Stimulated activated memory B cell treated with anti-CD40 and anti-IgM and Interleukin-4, amounts not matched to agents 10 μg/mL and 1 μg/mL and 100 μg/mL, for 72 hours (primary cell): Measurements from ENCODE around the gene PARS2.
"Not testable (repeated sequence)": the region's sequence is repeated elsewhere in the genome, so short reads cannot be mapped to it uniquely, and the experiment has no call there.

Experiments
- ATAC-seq: fragments of 150-1000 bp; cut with Tn5 transposase; 2 replicates; pipeline ENCODE4 v1.10.0; 2021
- H3K27ac Mint-ChIP-seq: one replicate; pipeline ENCODE4 v1.8.0; 2022; ENCODE audit warnings: mild to moderate bottlenecking, mixed read lengths
- H3K27me3 Mint-ChIP-seq: one replicate; pipeline ENCODE4 v1.8.0; 2022; ENCODE audit warnings: mixed read lengths
- H3K36me3 Mint-ChIP-seq: one replicate; pipeline ENCODE4 v1.8.0; 2022; ENCODE audit warnings: mixed read lengths
- H3K4me1 Mint-ChIP-seq: one replicate; pipeline ENCODE4 v1.8.0; 2022; ENCODE audit warnings: mixed read lengths
- H3K4me3 Mint-ChIP-seq: one replicate; pipeline ENCODE4 v1.8.0; 2022; ENCODE audit warnings: mild to moderate bottlenecking, moderate library complexity, mixed read lengths
- H3K9me3 Mint-ChIP-seq: one replicate; pipeline ENCODE4 v1.8.0; 2022; ENCODE audit warnings: mixed read lengths

PARS2 gene

GRCh38 chr1:54788459-54788858, 24.1 kb upstream of the PARS2 start:
- Mint-ChIP-seq H3K4me3 (no peak overlapping the region), H3K9me3 (no peaks in the 10 kb centered on the region), H3K27me3 (no peaks in the 10 kb centered on the region), H3K27ac (no peak overlapping the region), H3K36me3 (peaks cover 37% of the 10 kb centered on the region), H3K4me1 (no peaks in the 10 kb centered on the region)
- no peak for ATAC-seq

GRCh38 chr1:54787604-54788003, 23.3 kb upstream of the PARS2 start:
- H3K36me3 Mint-ChIP-seq, result peaks cover 41% of the 10 kb centered on the region
- H3K4me3 Mint-ChIP-seq, result no peak overlapping the region
- no peak overlapping the region for H3K27ac Mint-ChIP-seq
- no peak for ATAC-seq
- H3K27me3 Mint-ChIP-seq, result no peaks in the 10 kb centered on the region
- H3K4me1 Mint-ChIP-seq, result no peaks in the 10 kb centered on the region
- no peaks in the 10 kb centered on the region for H3K9me3 Mint-ChIP-seq

GRCh38 chr1:54786778-54787177, 22.5 kb upstream of the PARS2 start:
- Mint-ChIP-seq H3K27me3 (no peaks in the 10 kb centered on the region), H3K9me3 (no peaks in the 10 kb centered on the region), H3K4me3 (no peak overlapping the region), H3K27ac (no peak overlapping the region), H3K36me3 (peaks cover 36% of the 10 kb centered on the region), H3K4me1 (no peaks in the 10 kb centered on the region)
- no peak for ATAC-seq

- Mint-ChIP-seq H3K27ac (no peak overlapping the region), H3K9me3 (no peaks in the 10 kb centered on the region), H3K36me3 (peaks cover 35% of the 10 kb centered on the region), H3K4me1 (no peaks in the 10 kb centered on the region), H3K4me3 (no peak overlapping the region), H3K27me3 (no peaks in the 10 kb centered on the region)
- no peak for ATAC-seq
Measured at GRCh38 chr1:54784066-54784465, 19.7 kb upstream of the PARS2 start.

GRCh38 chr1:54782588-54782987, 18.3 kb upstream of the PARS2 start:
- Mint-ChIP-seq H3K27me3 (no peaks in the 10 kb centered on the region), H3K9me3 (no peaks in the 10 kb centered on the region), H3K4me1 (no peaks in the 10 kb centered on the region), H3K4me3 (no peak overlapping the region), H3K36me3 (peaks cover 44% of the 10 kb centered on the region), H3K27ac (no peak overlapping the region)
- no peak for ATAC-seq

- Mint-ChIP-seq H3K4me1 (no peaks in the 10 kb centered on the region), H3K36me3 (peaks cover 39% of the 10 kb centered on the region), H3K27ac (no peak overlapping the region), H3K27me3 (no peaks in the 10 kb centered on the region), H3K9me3 (no peaks in the 10 kb centered on the region), H3K4me3 (no peak overlapping the region)
- no peak for ATAC-seq
Measured at GRCh38 chr1:54782156-54782555, 17.8 kb upstream of the PARS2 start.

GRCh38 chr1:54781023-54781723, 16.9 kb upstream of the PARS2 start:
- Mint-ChIP-seq H3K27ac (no peak overlapping the region), H3K9me3 (no peaks in the 10 kb centered on the region), H3K4me3 (no peak overlapping the region), H3K36me3 (peaks cover 31% of the 10 kb centered on the region), H3K4me1 (no peaks in the 10 kb centered on the region), H3K27me3 (no peaks in the 10 kb centered on the region)
- ATAC-seq, result peak; percentile 54

- Mint-ChIP-seq H3K9me3 (no peaks in the 10 kb centered on the region), H3K4me3 (no peak overlapping the region), H3K36me3 (peaks cover 24% of the 10 kb centered on the region), H3K27me3 (no peaks in the 10 kb centered on the region), H3K4me1 (no peaks in the 10 kb centered on the region), H3K27ac (no peak overlapping the region)
- no peak for ATAC-seq
Measured at GRCh38 chr1:54777431-54777830, 13.1 kb upstream of the PARS2 start.

- Mint-ChIP-seq H3K27me3 (no peaks in the 10 kb centered on the region), H3K27ac (no peak overlapping the region), H3K4me1 (no peaks in the 10 kb centered on the region), H3K4me3 (no peak overlapping the region), H3K36me3 (peaks cover 23% of the 10 kb centered on the region), H3K9me3 (no peaks in the 10 kb centered on the region)
- ATAC-seq, result no peak
Measured at GRCh38 chr1:54777011-54777410, 12.7 kb upstream of the PARS2 start.

GRCh38 chr1:54775828-54776721, 11.8 kb upstream of the PARS2 start:
- not testable (repeated sequence) for H3K27ac Mint-ChIP-seq, H3K4me3 Mint-ChIP-seq, H3K9me3 Mint-ChIP-seq, H3K4me1 Mint-ChIP-seq, ATAC-seq, H3K27me3 Mint-ChIP-seq
- H3K36me3 Mint-ChIP-seq, result peaks cover 18% of the 10 kb centered on the region

GRCh38 chr1:54774820-54775498, 10.6 kb upstream of the PARS2 start:
- Mint-ChIP-seq H3K27me3 (no peaks in the 10 kb centered on the region), H3K4me1 (no peaks in the 10 kb centered on the region), H3K27ac (no peak overlapping the region), H3K36me3 (peaks cover 18% of the 10 kb centered on the region), H3K4me3 (no peak overlapping the region), H3K9me3 (no peaks in the 10 kb centered on the region)
- no peak for ATAC-seq

GRCh38 chr1:54772951-54773350, 8.6 kb upstream of the PARS2 start:
- no peak overlapping the region for H3K27ac Mint-ChIP-seq
- no peak for ATAC-seq

GRCh38 chr1:54768093-54768492, 3.8 kb upstream of the PARS2 start:
- Mint-ChIP-seq H3K4me3 (no peak overlapping the region), H3K4me1 (peaks cover 19% of the 10 kb centered on the region), H3K27ac (no peak overlapping the region), H3K9me3 (no peaks in the 10 kb centered on the region), H3K27me3 (no peaks in the 10 kb centered on the region), H3K36me3 (no peaks in the 10 kb centered on the region)
- no peak for ATAC-seq

More at GRCh38 chr1:54772951-54773350, 8.6 kb upstream of the PARS2 start:
- Mint-ChIP-seq H3K36me3 (no peaks in the 10 kb centered on the region), H3K4me3 (no peak overlapping the region), H3K4me1 (no peaks in the 10 kb centered on the region), H3K27me3 (no peaks in the 10 kb centered on the region), H3K9me3 (no peaks in the 10 kb centered on the region)

GRCh38 chr1:54767526-54767925, 3.2 kb upstream of the PARS2 start:
- H3K36me3 Mint-ChIP-seq, result no peaks in the 10 kb centered on the region
- ATAC-seq, result no peak
- no peak overlapping the region for H3K4me3 Mint-ChIP-seq
- no peaks in the 10 kb centered on the region for H3K27me3 Mint-ChIP-seq
- no peak overlapping the region for H3K27ac Mint-ChIP-seq
- H3K4me1 Mint-ChIP-seq, result peaks cover 24% of the 10 kb centered on the region
- H3K9me3 Mint-ChIP-seq, result no peaks in the 10 kb centered on the region

GRCh38 chr1:54766726-54767125, 2.4 kb upstream of the PARS2 start:
- H3K4me1 Mint-ChIP-seq, result peaks cover 24% of the 10 kb centered on the region

More at GRCh38 chr1:54766726-54767125, 2.4 kb upstream of the PARS2 start:
- Mint-ChIP-seq H3K27ac (no peak overlapping the region), H3K36me3 (no peaks in the 10 kb centered on the region), H3K4me3 (no peak overlapping the region), H3K27me3 (no peaks in the 10 kb centered on the region), H3K9me3 (no peaks in the 10 kb centered on the region)
- no peak for ATAC-seq
